Fibroblast of lung (primary cell): ENCODE measurements around the gene ILF2. TPM values are rescaled to one million over a fixed set of nuclear protein-coding genes. Genes with fewer than 3 reads are reported as not detected.
A peak's percentile ranks its signal among the peaks of the same experiment; 100 is the strongest.

Experiments
- DNase-seq, 2 donors: peaks; one replicate each; pipeline versions ENCODE4 v3.0.0 to v3.0.0-alpha.2; 2010; ENCODE audit warnings: low read depth in 2 of 2
- H2AFZ ChIP-seq: 2 replicates; pipeline ENCODE4 v1.5.1; 2012; ENCODE audit warnings: low read length, control low read depth, inconsistent platforms
- H3K27ac ChIP-seq: 2 replicates; pipeline ENCODE4 v1.5.1; 2011; ENCODE audit warnings: low read length, control low read depth; ENCODE audit not compliant: insufficient read depth
- H3K27me3 ChIP-seq: 2 replicates; pipeline ENCODE4 v1.5.1; 2011; ENCODE audit warnings: mild to moderate bottlenecking, low read length; ENCODE audit not compliant: control insufficient read depth, insufficient read depth
- H3K36me3 ChIP-seq: 2 replicates; pipeline ENCODE4 v1.5.1; 2011; ENCODE audit warnings: low read length; ENCODE audit not compliant: control insufficient read depth, insufficient read depth
- H3K4me1 ChIP-seq: 2 replicates; pipeline ENCODE4 v1.5.1; 2011; ENCODE audit warnings: low read length; ENCODE audit not compliant: control insufficient read depth, insufficient read depth; ENCODE audit errors: extremely low read depth
- H3K4me2 ChIP-seq: 2 replicates; pipeline ENCODE4 v1.5.1; 2011; ENCODE audit warnings: low read length, control low read depth; ENCODE audit not compliant: insufficient read depth; ENCODE audit errors: extremely low read depth
- H3K4me3 ChIP-seq, 4 experiments: fragments of 200-600 bp in 1 of 4; sonication (generic) in 1 of 4; replicated peaks in 1 of 4; 2 replicates each; pipeline ENCODE4 v1.5.1; 2011 to 2016; ENCODE audit warnings: low read length in 4 of 4, low read depth in 3 of 4, mild to moderate bottlenecking in 3 of 4, control low read depth in 2 of 4, inconsistent platforms in 1 of 4, mixed read lengths in 1 of 4; ENCODE audit not compliant: insufficient read depth in 1 of 4; ENCODE audit errors: control extremely low read depth in 1 of 4
- H3K79me2 ChIP-seq: 2 replicates; pipeline ENCODE4 v1.5.1; 2012; ENCODE audit warnings: mild to moderate bottlenecking, low read length, inconsistent platforms; ENCODE audit not compliant: control insufficient read depth, insufficient read depth
- H3K9ac ChIP-seq: 2 replicates; pipeline ENCODE4 v1.5.1; 2011; ENCODE audit warnings: mild to moderate bottlenecking, low read length, control low read depth; ENCODE audit not compliant: insufficient read depth
- H3K9me3 ChIP-seq: 2 replicates; pipeline ENCODE4 v1.5.1; 2012; ENCODE audit warnings: low read depth, low read length; ENCODE audit not compliant: control insufficient read depth, insufficient read depth
- H4K20me1 ChIP-seq: 2 replicates; pipeline ENCODE4 v1.5.1; 2011; ENCODE audit warnings: low read length; ENCODE audit not compliant: control insufficient read depth, insufficient read depth; ENCODE audit errors: extremely low read depth
- CTCF ChIP-seq, 2 donors: IDR thresholded peaks in 1 of 2; conservative IDR thresholded peaks in 1 of 2; 1 replicate in 1 of 2; 2 replicates in 1 of 2; pipeline ENCODE4 v1.5.1; 2011 to 2012; ENCODE audit warnings: low read length in 2 of 2, control low read depth in 1 of 2, inconsistent platforms in 1 of 2, low read depth in 1 of 2, mild to moderate bottlenecking in 1 of 2
- EZH2 ChIP-seq: IDR thresholded peaks from 2 replicates; pipeline ENCODE4 v1.5.1; 2012; ENCODE audit warnings: low read length, control low read depth, mild to moderate bottlenecking; ENCODE audit errors: missing control alignments
- polyA plus RNA-seq, 2 donors: library from polyadenylated mRNA; depleted of rRNA in 1 of 2; stranded (reverse) in 1 of 2; unstranded in 1 of 2; fragments of >200 nt; gene quantifications; 2 replicates each; pipeline ENCODE4 v1.2.1, GENCODE V29; 2011 to 2012; ENCODE audit warnings: missing spikeins in 1 of 2
- total RNA-seq: library from RNA; depleted of rRNA; stranded (reverse); fragments of >200 nt; gene quantifications from 2 replicates; pipeline ENCODE4 v1.2.1, GENCODE V29; 2014

Gene ILF2
- total and polyA plus RNA-seq, 2 donors (not counting 1 experiment from before 2014, with no cell fraction given) = 135 to 235 TPM

DNA sequence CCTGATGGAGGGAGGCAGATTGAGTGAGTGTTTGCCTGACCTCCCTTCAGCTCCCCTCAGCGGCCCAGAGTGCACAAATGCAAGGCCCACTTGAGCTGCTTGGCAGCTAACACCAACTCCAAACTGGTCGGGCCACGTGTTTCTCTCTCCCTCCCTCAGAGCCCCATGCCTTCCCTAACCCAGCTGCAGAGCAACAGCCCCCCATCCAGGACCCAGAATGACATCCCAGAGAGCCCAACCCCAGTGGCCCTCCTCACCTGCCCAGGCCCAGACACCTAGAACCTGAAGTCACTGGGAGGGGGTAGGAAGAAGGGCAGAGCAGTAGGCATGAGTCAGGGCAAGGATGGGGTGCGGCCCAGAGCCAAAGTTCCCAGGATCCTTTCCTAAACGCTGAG is 53.9 kb downstream of the ILF2 start:
- peak overlapping the region; percentile 14 for H3K9ac ChIP-seq

DNA sequence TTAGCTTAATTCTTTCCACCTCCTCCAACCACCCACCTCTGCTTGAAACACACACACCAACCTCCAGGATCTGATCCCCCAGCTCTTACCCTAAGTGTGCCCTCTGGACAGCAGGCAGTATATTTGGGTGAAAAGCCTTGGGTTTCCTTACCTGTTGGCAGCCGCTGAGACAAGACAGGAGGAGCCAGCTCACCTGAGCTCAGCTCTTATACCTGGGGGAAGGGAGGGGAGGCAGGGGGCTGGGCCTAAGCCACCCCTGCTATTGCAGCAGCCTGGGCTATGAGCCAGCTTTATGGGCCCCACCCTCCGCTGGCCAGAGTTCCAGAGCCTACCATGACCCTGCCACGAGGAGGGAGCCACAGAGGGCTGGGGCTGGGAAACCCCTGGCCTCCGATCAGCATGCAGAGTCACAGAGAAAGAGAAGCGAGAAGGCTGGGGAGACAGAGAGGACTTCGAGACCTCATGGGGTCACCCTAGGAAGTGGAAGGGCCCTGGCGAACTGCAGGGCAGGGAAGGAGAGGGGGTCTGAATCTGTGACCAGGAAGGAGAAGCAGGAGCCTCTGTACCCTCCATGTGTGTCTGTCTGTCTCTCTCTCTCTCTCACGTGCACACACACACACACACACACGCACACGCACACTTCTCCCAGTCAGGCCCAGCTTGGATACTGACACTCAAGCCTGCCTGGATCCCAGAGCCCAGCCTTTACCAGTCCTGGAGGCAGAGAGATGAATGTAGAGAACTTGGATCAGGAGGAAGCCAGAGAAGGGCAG is 54.5 kb downstream of the ILF2 start, which contains the start of gene S100A14:
Gene S100A14 (minus strand): TSS at position 182 of the 773 bp plus-strand sequence. CDS start 467 bp downstream, outside the sequence.
- no peak for DNase-seq
- Histone ChIP-seq H3K9me3 (no peaks in the 10 kb centered on the region), H3K27ac (no peak within 1 kb of the TSS), H3K4me1 (peaks cover 9% of the 10 kb centered on the region), H3K27me3 (no peaks in the 10 kb centered on the region), H3K4me2 (no peak within 1 kb of the TSS), H3K79me2 (peaks cover 20% of the 10 kb centered on the region), H4K20me1 (no peaks in the 10 kb centered on the region), H3K9ac (peak within 1 kb of the TSS; percentile 14), H2AFZ (peak within 1 kb of the TSS; percentile 43), H3K4me3 (no peak within 1 kb of the TSS), H3K36me3 (peaks cover 3% of the 10 kb centered on the region)
- TF ChIP-seq CTCF (conservative IDR thresholded peaks at IDR 0.05 in 1 of 2, IDR thresholded peaks at IDR 0.05 in 1 of 2; ENCODE audit: low read depth in 1 of 2, low read length in 2 of 2) (no peak), EZH2 (no peak)

More for the DNA sequence above, 53.9 kb downstream of the ILF2 start:
- Histone ChIP-seq H2AFZ (peak overlapping the region; percentile 43), H4K20me1 (no peaks in the 10 kb centered on the region), H3K27ac (no peak overlapping the region), H3K27me3 (no peaks in the 10 kb centered on the region), H3K79me2 (peaks cover 15% of the 10 kb centered on the region), H3K4me1 (peaks cover 9% of the 10 kb centered on the region), H3K9me3 (no peaks in the 10 kb centered on the region), H3K4me3 (no peak overlapping the region), H3K4me2 (no peak overlapping the region), H3K36me3 (peaks cover 3% of the 10 kb centered on the region)
- no peak for DNase-seq
- TF ChIP-seq CTCF (conservative IDR thresholded peaks at IDR 0.05 in 1 of 2, IDR thresholded peaks at IDR 0.05 in 1 of 2; ENCODE audit: low read depth in 1 of 2, low read length in 2 of 2) (no peak), EZH2 (no peak)

DNA sequence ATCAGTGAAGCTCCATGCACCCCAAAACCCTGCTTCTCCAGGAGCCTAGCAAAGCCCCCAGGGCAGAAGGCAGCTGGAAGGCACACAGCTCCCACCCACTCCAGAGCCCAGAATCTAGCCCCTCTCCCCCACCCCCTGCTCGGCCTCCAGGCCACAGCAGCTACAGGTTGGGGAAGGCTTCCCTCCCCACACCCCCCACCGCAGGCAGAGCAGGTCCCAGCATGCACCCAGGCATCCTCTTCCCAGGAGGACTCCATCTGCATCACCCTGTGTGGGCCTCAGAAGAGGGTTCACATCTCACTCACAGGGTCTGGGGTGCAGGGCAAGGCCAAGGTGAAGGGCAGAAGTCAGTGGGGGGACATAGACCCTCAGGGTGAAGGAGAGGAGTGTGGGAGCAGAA is 55.4 kb downstream of the ILF2 start:
- peaks cover 10% of the 10 kb centered on the region for H3K4me1 ChIP-seq
- H3K9me3 ChIP-seq = no peaks in the 10 kb centered on the region
- H3K4me2 ChIP-seq = no peak overlapping the region
- H3K9ac ChIP-seq = no peak overlapping the region
- no peaks in the 10 kb centered on the region for H4K20me1 ChIP-seq
- peaks cover 29% of the 10 kb centered on the region for H3K79me2 ChIP-seq
- no peak for TF ChIP-seq CTCF (conservative IDR thresholded peaks at IDR 0.05 in 1 of 2, IDR thresholded peaks at IDR 0.05 in 1 of 2; ENCODE audit: low read depth in 1 of 2, low read length in 2 of 2)
- TF ChIP-seq EZH2 = no peak
- H3K27ac ChIP-seq = no peak overlapping the region
- no peak overlapping the region for H3K4me3 ChIP-seq
- no peak overlapping the region for H2AFZ ChIP-seq
- peaks cover 3% of the 10 kb centered on the region for H3K36me3 ChIP-seq
- DNase-seq = no peak
- no peaks in the 10 kb centered on the region for H3K27me3 ChIP-seq
